Stromal cell of bone marrow (primary cell): ENCODE measurements around the gene OR8G1.
"Not testable (repeated sequence)": the region's sequence is repeated elsewhere in the genome, so short reads cannot be mapped to it uniquely, and the experiment has no call there.

ENCODE experiments used
- DNase-seq: peaks from one replicate; pipeline ENCODE4 v3.0.0-alpha.2; 2012; ENCODE audit warnings: low read depth

OR8G1 gene

GRCh38 chr11:124240621-124241397 lies at the start of gene OR8G1:
Gene OR8G1 (plus strand): TSS chr11:124241095. CDS start chr11:124249676, 8,581 bp downstream.
- DNase-seq, result no peak

GRCh38 chr11:124193221-124194010 lies 47.5 kb upstream of the OR8G1 start:
- peak; percentile 41 for DNase-seq

GRCh38 chr11:124194293-124195188 lies 46.4 kb upstream of the OR8G1 start:
- DNase-seq, result peak; percentile 41

GRCh38 chr11:124195189-124195734 lies 45.6 kb upstream of the OR8G1 start:
- DNase-seq, result peak; percentile 54

GRCh38 chr11:124197999-124198398 lies 42.9 kb upstream of the OR8G1 start:
- DNase-seq, result no peak

GRCh38 chr11:124198897-124199296 lies 42.0 kb upstream of the OR8G1 start:
- no peak for DNase-seq

GRCh38 chr11:124199702-124200101 lies 41.2 kb upstream of the OR8G1 start:
- DNase-seq, result no peak

- no peak for DNase-seq
Observed at GRCh38 chr11:124200671-124201070, 40.2 kb upstream of the OR8G1 start.

GRCh38 chr11:124202951-124203350 lies 37.9 kb upstream of the OR8G1 start:
- no peak for DNase-seq

- no peak for DNase-seq
Observed at GRCh38 chr11:124204008-124204407, 36.9 kb upstream of the OR8G1 start.

- no peak for DNase-seq
Observed at GRCh38 chr11:124207102-124207792, 33.6 kb upstream of the OR8G1 start.

GRCh38 chr11:124209824-124210357 lies 31.0 kb upstream of the OR8G1 start:
- DNase-seq, result no peak

GRCh38 chr11:124210421-124210820 lies 30.5 kb upstream of the OR8G1 start:
- no peak for DNase-seq

- DNase-seq, result no peak
Observed at GRCh38 chr11:124211321-124211720, 29.6 kb upstream of the OR8G1 start.

- no peak for DNase-seq
Observed at GRCh38 chr11:124214027-124214426, 26.9 kb upstream of the OR8G1 start.

GRCh38 chr11:124219126-124219525 lies 21.8 kb upstream of the OR8G1 start:
- no peak for DNase-seq

- no peak for DNase-seq
Observed at GRCh38 chr11:124222407-124222806, 18.5 kb upstream of the OR8G1 start.

- not testable (repeated sequence) for DNase-seq
Observed at GRCh38 chr11:124224618-124225423, 16.1 kb upstream of the OR8G1 start.

GRCh38 chr11:124225471-124225870 lies 15.4 kb upstream of the OR8G1 start:
- DNase-seq, result no peak

GRCh38 chr11:124233376-124233775 lies 7.5 kb upstream of the OR8G1 start:
- DNase-seq, result no peak
